Nephron progenitor cell (in vitro differentiated cells): ENCODE data around the gene HOXA11.
A peak's percentile ranks its signal among the peaks of the same experiment; 100 is the strongest.

Experiments
- DNase-seq: peaks from one replicate; pipeline ENCODE4 v3.0.0; 2021
- H3K27ac Mint-ChIP-seq: 2 replicates; pipeline ENCODE4 v1.8.0; 2021; ENCODE audit warnings: mild to moderate bottlenecking, moderate library complexity, mixed read lengths
- H3K27me3 Mint-ChIP-seq: 2 replicates; pipeline ENCODE4 v1.8.0; 2021; ENCODE audit warnings: mild to moderate bottlenecking, low read depth, mixed read lengths; ENCODE audit not compliant: poor library complexity
- H3K36me3 Mint-ChIP-seq: 2 replicates; pipeline ENCODE4 v1.8.0; 2021; ENCODE audit warnings: low read depth, mixed read lengths
- H3K4me1 Mint-ChIP-seq: 2 replicates; pipeline ENCODE4 v1.8.0; 2021; ENCODE audit warnings: mixed read lengths
- H3K4me3 Mint-ChIP-seq: 2 replicates; pipeline ENCODE4 v1.8.0; 2021; ENCODE audit warnings: mild to moderate bottlenecking, moderate library complexity, mixed read lengths
- H3K9me3 Mint-ChIP-seq: 2 replicates; pipeline ENCODE4 v1.8.0; 2021; ENCODE audit warnings: mild to moderate bottlenecking, moderate library complexity, mixed read lengths
- CTCF ChIP-seq: fragments of 200-600 bp; sonication (generic); IDR thresholded peaks from 2 replicates; pipeline ENCODE4 v1.5.0; 2021; ENCODE audit warnings: antibody characterized with exemption

Gene HOXA11

GRCh38 chr7:27155816-27156507 is 29.1 kb downstream of the HOXA11 start:
- peaks cover 8% of the 10 kb centered on the region for H3K27me3 Mint-ChIP-seq
- H3K4me1 Mint-ChIP-seq, result peaks cover 48% of the 10 kb centered on the region
- TF ChIP-seq CTCF, result no peak
- peaks cover 4% of the 10 kb centered on the region for H3K9me3 Mint-ChIP-seq
- DNase-seq, result peak; percentile 59
- peak overlapping the region; percentile 97 for H3K4me3 Mint-ChIP-seq
- H3K27ac Mint-ChIP-seq, result peak overlapping the region; percentile 99
- peaks cover 38% of the 10 kb centered on the region for H3K36me3 Mint-ChIP-seq

- Mint-ChIP-seq H3K4me3 (peak overlapping the region; percentile 97), H3K9me3 (peaks cover 4% of the 10 kb centered on the region), H3K36me3 (peaks cover 46% of the 10 kb centered on the region), H3K27ac (peak overlapping the region; percentile 99), H3K27me3 (peaks cover 8% of the 10 kb centered on the region), H3K4me1 (peaks cover 48% of the 10 kb centered on the region)
- no peak for TF ChIP-seq CTCF
- DNase-seq, result peak; percentile 53
Observed at GRCh38 chr7:27154901-27155815, 29.9 kb downstream of the HOXA11 start.

GRCh38 chr7:27154369-27154768 is 30.7 kb downstream of the HOXA11 start:
- peak; percentile 10 for DNase-seq
- H3K27me3 Mint-ChIP-seq, result peaks cover 8% of the 10 kb centered on the region
- peak overlapping the region; percentile 99 for H3K27ac Mint-ChIP-seq
- H3K36me3 Mint-ChIP-seq, result peaks cover 54% of the 10 kb centered on the region
- peak overlapping the region; percentile 97 for H3K4me3 Mint-ChIP-seq
- peaks cover 4% of the 10 kb centered on the region for H3K9me3 Mint-ChIP-seq
- no peak for TF ChIP-seq CTCF
- H3K4me1 Mint-ChIP-seq, result peaks cover 41% of the 10 kb centered on the region

- Mint-ChIP-seq H3K36me3 (peaks cover 63% of the 10 kb centered on the region), H3K4me1 (peaks cover 33% of the 10 kb centered on the region), H3K9me3 (peaks cover 4% of the 10 kb centered on the region), H3K4me3 (peak overlapping the region; percentile 97), H3K27ac (peak overlapping the region; percentile 86), H3K27me3 (peaks cover 8% of the 10 kb centered on the region)
- no peak for DNase-seq
- no peak for TF ChIP-seq CTCF
Observed at GRCh38 chr7:27153526-27153925, 31.5 kb downstream of the HOXA11 start.

GRCh38 chr7:27152816-27153442 is 32.1 kb downstream of the HOXA11 start:
- H3K9me3 Mint-ChIP-seq, result peaks cover 4% of the 10 kb centered on the region
- H3K4me1 Mint-ChIP-seq, result peaks cover 28% of the 10 kb centered on the region
- DNase-seq, result no peak
- H3K27ac Mint-ChIP-seq, result peak overlapping the region; percentile 100
- peak overlapping the region; percentile 97 for H3K4me3 Mint-ChIP-seq
- TF ChIP-seq CTCF, result no peak
- H3K36me3 Mint-ChIP-seq, result peaks cover 69% of the 10 kb centered on the region
- peaks cover 8% of the 10 kb centered on the region for H3K27me3 Mint-ChIP-seq
